B cell (primary cell): ENCODE measurements around the gene UNCX. TPM values are rescaled to one million over a fixed set of nuclear protein-coding genes. Genes with fewer than 3 reads are reported as not detected.

Source experiments
- ATAC-seq: fragments of 200-7000 bp; cut with Tn5 transposase; one replicate; pipeline ENCODE4 v1.10.0; 2021; ENCODE audit warnings: low read depth, mild to moderate bottlenecking, moderate number of reproducible peaks, moderate library complexity
- CTCF ChIA-PET: fragments of 350-600 bp; sonication (Branson Sonifier 250); formaldehyde crosslinking; loops from one replicate; lab custom pipeline; 2021; ENCODE audit warnings: antibody characterized with exemption, inconsistent platforms; lab: Charles Lee
- POLR2A ChIA-PET: fragments of 350-600 bp; sonication (Branson Sonifier 250); formaldehyde crosslinking; loops from one replicate; lab custom pipeline; 2021; ENCODE audit warnings: antibody characterized with exemption; lab: Charles Lee
- DNase-seq: peaks from one replicate; pipeline ENCODE4 v3.0.0; 2013
- H2AFZ ChIP-seq: 2 replicates; pipeline ENCODE4 v1.6.1; 2012; ENCODE audit warnings: mild to moderate bottlenecking, low read depth, low read length; ENCODE audit not compliant: insufficient read depth, poor library complexity, severe bottlenecking
- H3K27ac ChIP-seq, 2 donors: 1 replicate in 1 of 2; 2 replicates in 1 of 2; pipeline ENCODE4 v1.5.1; 2012 to 2013; ENCODE audit warnings: low read length in 2 of 2, mild to moderate bottlenecking in 2 of 2, moderate library complexity in 1 of 2
- H3K27me3 ChIP-seq, 4 experiments: fragments of 200-600 bp in 1 of 4; sonication (generic) in 1 of 4; replicated peaks in 1 of 4; 1 replicate in 2 of 4; 2 replicates in 2 of 4; pipeline versions ENCODE4 v1.6.1 to v1.7.0; 2013 to 2016; ENCODE audit warnings: low read length in 3 of 4, mild to moderate bottlenecking in 2 of 4, mixed read lengths in 1 of 4, moderate library complexity in 1 of 4; ENCODE audit not compliant: insufficient read depth in 4 of 4, control insufficient read depth in 3 of 4; ENCODE audit errors: control extremely low read depth in 1 of 4
- H3K36me3 ChIP-seq, 2 experiments: replicated peaks in 1 of 2; 1 replicate in 1 of 2; 2 replicates in 1 of 2; pipeline versions ENCODE4 v1.6.1 to v1.7.1; 2013; ENCODE audit warnings: low read length in 1 of 2; ENCODE audit not compliant: insufficient read depth in 2 of 2, control insufficient read depth in 1 of 2; ENCODE audit errors: control extremely low read depth in 1 of 2, extremely low read depth in 1 of 2
- H3K4me1 ChIP-seq, 2 donors: fragments of 200-600 bp in 1 of 2; sonication (generic) in 1 of 2; 1 replicate in 1 of 2; 2 replicates in 1 of 2; pipeline versions ENCODE4 v1.5.1 to v1.6.1; 2013 to 2017; ENCODE audit warnings: low read length in 2 of 2; ENCODE audit not compliant: control insufficient read depth in 2 of 2, insufficient read depth in 2 of 2
- H3K4me2 ChIP-seq: replicated peaks from 2 replicates; pipeline ENCODE3; 2012; ENCODE audit warnings: mild to moderate bottlenecking, low read depth, low read length; ENCODE audit not compliant: poor library complexity, severe bottlenecking
- H3K4me3 ChIP-seq, 5 experiments: fragments of 200-600 bp in 1 of 5; sonication (generic) in 1 of 5; 1 replicate in 3 of 5; 2 replicates in 2 of 5; pipeline versions ENCODE4 v1.5.1 to v1.7.0; 2011 to 2016; ENCODE audit warnings: low read length in 4 of 5, mild to moderate bottlenecking in 4 of 5, low read depth in 2 of 5, control low read depth in 1 of 5, moderate library complexity in 1 of 5; ENCODE audit not compliant: insufficient read depth in 1 of 5; ENCODE audit errors: control extremely low read depth in 1 of 5, extremely low read depth in 1 of 5
- H3K79me2 ChIP-seq: fragments of 200-600 bp; sonication (generic); one replicate; pipeline ENCODE4 v1.6.0; 2016; ENCODE audit warnings: low read length; ENCODE audit not compliant: control insufficient read depth, insufficient read depth
- H3K9ac ChIP-seq: fragments of 200-600 bp; sonication (generic); 2 replicates; pipeline ENCODE4 v1.6.1; 2017; ENCODE audit warnings: mild to moderate bottlenecking, low read length, moderate library complexity
- H3K9me3 ChIP-seq, 3 donors: one replicate each; pipeline versions ENCODE4 v1.6.1 to v1.7.1; 2013; ENCODE audit warnings: low read length in 2 of 3; ENCODE audit not compliant: control insufficient read depth in 2 of 3, insufficient read depth in 1 of 3; ENCODE audit errors: control extremely low read depth in 1 of 3
- H4K20me1 ChIP-seq: 2 replicates; pipeline ENCODE4 v1.6.0; 2012; ENCODE audit warnings: mild to moderate bottlenecking, low read length; ENCODE audit not compliant: insufficient read depth, control insufficient read depth, poor library complexity, severe bottlenecking
- H3K27ac Mint-ChIP-seq: one replicate; pipeline ENCODE4 v1.8.0; 2021; ENCODE audit warnings: mixed read lengths
- H3K27me3 Mint-ChIP-seq: one replicate; pipeline ENCODE4 v1.8.0; 2021; ENCODE audit warnings: mixed read lengths
- H3K4me1 Mint-ChIP-seq: one replicate; pipeline ENCODE4 v1.8.0; 2021; ENCODE audit warnings: mixed read lengths
- H3K4me3 Mint-ChIP-seq: one replicate; pipeline ENCODE4 v1.8.0; 2021; ENCODE audit warnings: mixed read lengths
- H3K9me3 Mint-ChIP-seq: one replicate; pipeline ENCODE4 v1.8.0; 2022; ENCODE audit warnings: mixed read lengths; ENCODE audit not compliant: insufficient read depth
- EZH2 ChIP-seq: IDR thresholded peaks from 2 replicates; pipeline ENCODE4 v1.6.1; 2012; ENCODE audit warnings: borderline replicate concordance, low read depth, mild to moderate bottlenecking, moderate library complexity, low read length; ENCODE audit not compliant: insufficient read depth, poor library complexity, severe bottlenecking
- WGBS: methylation state at CpG from one replicate; pipeline ENCODE4 v1.1.5; 2013; ENCODE audit warnings: missing lambda C conversion rate; ENCODE audit not compliant: insufficient coverage; 5-methylcytosine and 5-hydroxymethylcytosine counted together
- intact Hi-C: fragments of 100-400 bp; cut with micrococcal nuclease; formaldehyde crosslinking; loops from one replicate; pipeline ENCODE4 v1.10.0; 2022
- polyA plus RNA-seq: library from polyadenylated mRNA; depleted of rRNA; stranded (reverse); fragments of >200 nt; gene quantifications from 2 replicates; pipeline ENCODE4 v1.2.3, GENCODE V29; 2012
- total RNA-seq, 2 donors: library from RNA; stranded (reverse); fragments of 120-200 nt in 1 of 2; gene quantifications; 1 replicate in 1 of 2; 2 replicates in 1 of 2; pipeline versions ENCODE4 v1.2.3 to v1.2.4, GENCODE V29; 2013 to 2022
- TF ChIP-seq, protein P1 (sequence below): fragments of 200-600 bp; IDR thresholded peaks from one replicate; pipeline ENCODE4 v1.8.0; 2022; ENCODE audit warnings: antibody characterized with exemption, mild to moderate bottlenecking

UNCX gene
- total and polyA plus RNA-seq, 2 donors (not counting 1 experiment from before 2014, with no cell fraction given) = not detected

DNA sequence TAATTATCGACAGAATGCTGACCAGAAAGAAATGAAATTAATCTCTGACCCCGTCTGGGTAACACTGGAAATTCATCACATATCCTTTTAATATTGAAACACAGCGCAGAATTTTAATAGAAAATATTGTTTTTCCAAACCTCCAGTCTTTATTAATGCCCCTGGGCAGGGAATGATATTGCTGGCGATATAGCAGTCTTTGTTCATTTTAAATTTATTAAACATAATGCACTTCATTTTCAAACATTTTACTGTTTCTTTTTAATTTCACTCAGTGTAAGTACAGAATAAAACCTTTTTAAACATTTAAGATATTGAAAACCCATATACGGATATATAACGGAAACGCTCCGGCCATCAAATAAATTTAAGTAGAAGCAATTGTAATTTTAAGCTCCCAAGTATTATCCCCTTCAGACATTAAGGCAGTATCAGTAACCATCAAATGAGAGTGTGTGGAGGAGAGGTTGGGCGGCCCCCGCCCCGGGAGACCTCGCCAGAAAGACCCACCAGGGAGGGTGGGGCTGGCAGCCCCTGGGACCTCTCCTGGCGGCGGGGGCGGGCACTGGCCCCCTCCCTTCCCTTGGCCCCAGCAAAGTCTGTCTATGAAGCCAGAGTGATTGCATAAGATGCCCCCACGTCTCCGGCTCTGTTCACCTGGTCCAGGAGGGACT is 10.8 kb downstream of the UNCX start:
- ATAC-seq = no peak
- CTCF ChIA-PET = no interaction called here
- WGBS = 6% methylated on average over 9 of the region's 17 CpGs
- Histone ChIP-seq H3K27me3 (peaks cover 0 to 94% (median 68%) of the 10 kb centered on the region in 4 experiments), H3K9ac (no peak overlapping the region), H2AFZ (no peak overlapping the region), H3K4me3 (no peak overlapping the region), H3K27ac (no peak overlapping the region), H3K9me3 (peaks cover 0 to 84% (median 19%) of the 10 kb centered on the region in 3 donors), H3K4me1 (peaks cover 8 to 23% of the 10 kb centered on the region in 2 donors), H3K36me3 (no peaks in the 10 kb centered on the region), H3K4me2 (no peak overlapping the region), H4K20me1 (no peaks in the 10 kb centered on the region), H3K79me2 (no peaks in the 10 kb centered on the region)
- TF ChIP-seq EZH2 = no peak
- TF ChIP-seq, protein P1, sequence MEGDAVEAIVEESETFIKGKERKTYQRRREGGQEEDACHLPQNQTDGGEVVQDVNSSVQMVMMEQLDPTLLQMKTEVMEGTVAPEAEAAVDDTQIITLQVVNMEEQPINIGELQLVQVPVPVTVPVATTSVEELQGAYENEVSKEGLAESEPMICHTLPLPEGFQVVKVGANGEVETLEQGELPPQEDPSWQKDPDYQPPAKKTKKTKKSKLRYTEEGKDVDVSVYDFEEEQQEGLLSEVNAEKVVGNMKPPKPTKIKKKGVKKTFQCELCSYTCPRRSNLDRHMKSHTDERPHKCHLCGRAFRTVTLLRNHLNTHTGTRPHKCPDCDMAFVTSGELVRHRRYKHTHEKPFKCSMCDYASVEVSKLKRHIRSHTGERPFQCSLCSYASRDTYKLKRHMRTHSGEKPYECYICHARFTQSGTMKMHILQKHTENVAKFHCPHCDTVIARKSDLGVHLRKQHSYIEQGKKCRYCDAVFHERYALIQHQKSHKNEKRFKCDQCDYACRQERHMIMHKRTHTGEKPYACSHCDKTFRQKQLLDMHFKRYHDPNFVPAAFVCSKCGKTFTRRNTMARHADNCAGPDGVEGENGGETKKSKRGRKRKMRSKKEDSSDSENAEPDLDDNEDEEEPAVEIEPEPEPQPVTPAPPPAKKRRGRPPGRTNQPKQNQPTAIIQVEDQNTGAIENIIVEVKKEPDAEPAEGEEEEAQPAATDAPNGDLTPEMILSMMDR = no peak
- POLR2A ChIA-PET = no interaction called here
- Mint-ChIP-seq H3K27me3 (peaks cover 66% of the 10 kb centered on the region), H3K9me3 (no peaks in the 10 kb centered on the region), H3K27ac (peak overlapping the region; percentile 13), H3K4me1 (peaks cover 7% of the 10 kb centered on the region), H3K4me3 (no peak overlapping the region)
- DNase-seq = no peak
- intact Hi-C loops = no loop called here

DNA sequence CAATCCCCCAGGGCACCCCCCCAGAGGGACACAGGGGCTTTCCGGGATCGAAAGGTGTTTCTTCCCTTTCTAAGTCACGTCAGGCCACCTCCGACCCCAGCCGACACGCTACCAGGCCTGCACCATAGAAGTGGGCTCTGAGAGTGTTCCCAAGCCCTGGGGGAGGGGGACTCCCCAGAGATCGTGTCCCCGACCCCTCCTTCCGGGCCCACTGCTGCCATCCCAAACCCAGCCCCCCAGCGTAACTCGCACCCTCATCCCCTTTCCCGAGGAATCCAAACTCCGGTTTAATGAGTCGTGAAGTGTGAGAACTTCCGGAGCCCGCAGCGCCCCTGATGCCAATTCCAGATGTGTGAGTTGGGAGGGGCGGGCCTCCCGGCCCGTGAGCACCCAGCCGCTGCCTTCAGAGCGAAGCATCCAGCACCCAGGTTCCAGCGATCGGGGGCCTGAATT is 11.3 kb downstream of the UNCX start:
- 11% methylated on average over 12 of the region's 24 CpGs for WGBS
- intact Hi-C loops = no loop called here
- POLR2A ChIA-PET = no interaction called here
- Histone ChIP-seq H3K9ac (no peak overlapping the region), H3K27ac (no peak overlapping the region), H3K79me2 (no peaks in the 10 kb centered on the region), H3K27me3 (peaks cover 0 to 94% (median 65%) of the 10 kb centered on the region in 4 experiments), H4K20me1 (no peaks in the 10 kb centered on the region), H3K36me3 (no peaks in the 10 kb centered on the region), H3K9me3 (peaks cover 0 to 84% (median 15%) of the 10 kb centered on the region in 3 donors), H2AFZ (no peak overlapping the region), H3K4me2 (no peak overlapping the region), H3K4me3 (no peak overlapping the region), H3K4me1 (peaks cover 13 to 24% of the 10 kb centered on the region in 2 donors)
- H3K27ac Mint-ChIP-seq = no peak overlapping the region
- DNase-seq = peak; percentile 25
- peaks cover 64% of the 10 kb centered on the region for H3K27me3 Mint-ChIP-seq
- no peak for TF ChIP-seq EZH2
- TF ChIP-seq, protein P1 = no peak
- ATAC-seq = no peak
- no peak overlapping the region for H3K4me3 Mint-ChIP-seq
- peaks cover 10% of the 10 kb centered on the region for H3K4me1 Mint-ChIP-seq
- CTCF ChIA-PET = no interaction called here
- H3K9me3 Mint-ChIP-seq = no peaks in the 10 kb centered on the region
